NB4 (cell line): ENCODE data around the gene RFC5.

ENCODE experiments used
- MYC ChIP-seq: IDR thresholded peaks from 2 replicates; pipeline ENCODE4 v1.6.1; 2011; ENCODE audit warnings: low read depth, low read length
- POLR2A ChIP-seq: IDR thresholded peaks from 2 replicates; pipeline ENCODE4 v1.6.1; 2011; ENCODE audit warnings: mild to moderate bottlenecking; ENCODE audit not compliant: insufficient read length; ENCODE audit errors: extremely low read depth
- TF ChIP-seq, protein P1 (sequence below): IDR thresholded peaks from one replicate; pipeline ENCODE4 v1.5.1; 2012; ENCODE audit warnings: low read depth, low read length
- TF ChIP-seq, protein P2 (sequence below): IDR thresholded peaks from 2 replicates; pipeline ENCODE4 v1.6.1; 2011; ENCODE audit warnings: low read depth, low read length

DNA sequence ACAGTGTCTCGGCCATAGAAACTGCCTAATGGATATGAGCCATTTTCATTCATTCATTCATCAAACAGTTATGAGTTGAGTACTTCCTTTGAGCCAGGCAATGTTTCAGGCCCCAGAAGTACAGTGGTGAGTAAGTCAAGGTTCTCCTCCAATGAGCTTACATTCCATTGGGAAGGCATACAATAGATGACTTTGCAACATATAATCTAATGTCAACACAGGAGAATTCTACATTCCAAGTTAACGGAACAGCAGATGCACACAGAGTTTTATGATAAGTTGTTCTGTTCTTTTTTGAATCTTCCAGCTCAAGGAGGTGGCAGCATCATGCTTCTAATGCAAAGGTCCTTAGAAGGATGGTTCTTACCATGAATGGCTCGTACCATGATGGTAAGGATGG lies 3.2 kb upstream of the RFC5 start:
- TF ChIP-seq, protein P1, sequence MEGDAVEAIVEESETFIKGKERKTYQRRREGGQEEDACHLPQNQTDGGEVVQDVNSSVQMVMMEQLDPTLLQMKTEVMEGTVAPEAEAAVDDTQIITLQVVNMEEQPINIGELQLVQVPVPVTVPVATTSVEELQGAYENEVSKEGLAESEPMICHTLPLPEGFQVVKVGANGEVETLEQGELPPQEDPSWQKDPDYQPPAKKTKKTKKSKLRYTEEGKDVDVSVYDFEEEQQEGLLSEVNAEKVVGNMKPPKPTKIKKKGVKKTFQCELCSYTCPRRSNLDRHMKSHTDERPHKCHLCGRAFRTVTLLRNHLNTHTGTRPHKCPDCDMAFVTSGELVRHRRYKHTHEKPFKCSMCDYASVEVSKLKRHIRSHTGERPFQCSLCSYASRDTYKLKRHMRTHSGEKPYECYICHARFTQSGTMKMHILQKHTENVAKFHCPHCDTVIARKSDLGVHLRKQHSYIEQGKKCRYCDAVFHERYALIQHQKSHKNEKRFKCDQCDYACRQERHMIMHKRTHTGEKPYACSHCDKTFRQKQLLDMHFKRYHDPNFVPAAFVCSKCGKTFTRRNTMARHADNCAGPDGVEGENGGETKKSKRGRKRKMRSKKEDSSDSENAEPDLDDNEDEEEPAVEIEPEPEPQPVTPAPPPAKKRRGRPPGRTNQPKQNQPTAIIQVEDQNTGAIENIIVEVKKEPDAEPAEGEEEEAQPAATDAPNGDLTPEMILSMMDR = no peak
- TF ChIP-seq, protein P2, sequence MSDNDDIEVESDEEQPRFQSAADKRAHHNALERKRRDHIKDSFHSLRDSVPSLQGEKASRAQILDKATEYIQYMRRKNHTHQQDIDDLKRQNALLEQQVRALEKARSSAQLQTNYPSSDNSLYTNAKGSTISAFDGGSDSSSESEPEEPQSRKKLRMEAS = no peak
- TF ChIP-seq POLR2A (no peak), MYC (no peak)
